ENCODE results near the gene PCSK5.
"Not testable (repeated sequence)": the region's sequence is repeated elsewhere in the genome, so short reads cannot be mapped to it uniquely, and the experiment has no call there.

Gene PCSK5

GRCh38 chr9:76022317-76022716, 131.8 kb downstream of the PCSK5 start:
- DNase-seq, result no peak

- no peak for DNase-seq
Measured at GRCh38 chr9:76023715-76024195, 133.3 kb downstream of the PCSK5 start.

- DNase-seq, result no peak
Measured at GRCh38 chr9:76025286-76025685, 134.8 kb downstream of the PCSK5 start.

- DNase-seq, result no peak
Measured at GRCh38 chr9:76026796-76027195, 136.3 kb downstream of the PCSK5 start.

GRCh38 chr9:76027416-76027815, 136.9 kb downstream of the PCSK5 start:
- DNase-seq, result no peak

DNA sequence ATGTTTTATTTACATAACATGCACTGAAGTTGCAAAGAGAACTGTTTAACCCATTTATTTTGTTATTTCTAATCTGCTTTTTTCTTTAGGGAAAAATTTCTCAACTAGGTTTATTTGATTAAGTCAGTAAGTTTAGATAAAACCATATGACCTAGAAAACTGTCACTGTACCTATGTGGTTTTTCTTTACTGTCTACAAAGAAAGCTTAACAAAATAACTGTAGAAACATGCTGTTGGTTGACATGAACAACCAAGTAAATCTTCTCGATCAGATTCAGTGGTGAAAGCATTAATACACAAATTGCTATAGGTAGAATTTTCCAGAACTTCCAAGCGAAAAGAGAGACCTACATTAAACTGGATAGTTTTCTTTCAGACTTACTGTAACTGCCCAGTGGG, 137.4 kb downstream of the PCSK5 start:
- no peak for DNase-seq

DNA sequence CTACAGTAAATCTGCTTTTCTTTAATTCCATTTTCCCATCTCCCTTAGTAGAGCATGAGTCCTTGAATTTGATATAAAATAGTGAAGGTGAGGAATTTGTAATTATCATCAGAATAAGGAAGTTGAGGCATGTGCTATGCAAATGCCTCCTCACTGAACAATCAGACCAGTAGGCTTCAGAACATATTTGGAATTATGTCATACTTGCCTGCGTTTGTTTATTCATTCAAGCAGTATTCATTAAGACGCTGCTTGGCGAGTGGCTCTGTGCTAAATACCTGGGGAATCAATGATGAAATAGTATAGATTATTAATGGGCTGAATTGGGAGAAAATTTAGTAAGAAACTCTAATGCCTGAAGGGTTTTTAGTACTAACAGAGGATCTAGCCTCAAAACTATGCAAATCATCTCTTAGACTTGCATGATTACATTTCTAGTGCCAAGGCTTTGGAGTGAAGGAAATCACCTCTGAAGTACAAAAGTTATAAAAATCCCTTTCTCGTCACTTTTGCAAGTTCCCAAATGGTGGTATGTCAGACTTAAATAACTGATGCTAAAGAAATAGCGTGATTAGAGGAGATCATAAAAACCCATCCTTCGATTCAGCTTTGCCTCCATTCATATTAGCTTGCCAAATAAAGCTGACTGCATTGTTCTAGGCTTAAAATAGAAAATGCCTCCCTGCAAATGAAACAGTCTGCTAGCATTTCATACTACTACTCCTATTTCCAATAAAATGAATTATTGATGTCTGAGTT, 141.7 kb downstream of the PCSK5 start:
- DNase-seq, result no peak

DNA sequence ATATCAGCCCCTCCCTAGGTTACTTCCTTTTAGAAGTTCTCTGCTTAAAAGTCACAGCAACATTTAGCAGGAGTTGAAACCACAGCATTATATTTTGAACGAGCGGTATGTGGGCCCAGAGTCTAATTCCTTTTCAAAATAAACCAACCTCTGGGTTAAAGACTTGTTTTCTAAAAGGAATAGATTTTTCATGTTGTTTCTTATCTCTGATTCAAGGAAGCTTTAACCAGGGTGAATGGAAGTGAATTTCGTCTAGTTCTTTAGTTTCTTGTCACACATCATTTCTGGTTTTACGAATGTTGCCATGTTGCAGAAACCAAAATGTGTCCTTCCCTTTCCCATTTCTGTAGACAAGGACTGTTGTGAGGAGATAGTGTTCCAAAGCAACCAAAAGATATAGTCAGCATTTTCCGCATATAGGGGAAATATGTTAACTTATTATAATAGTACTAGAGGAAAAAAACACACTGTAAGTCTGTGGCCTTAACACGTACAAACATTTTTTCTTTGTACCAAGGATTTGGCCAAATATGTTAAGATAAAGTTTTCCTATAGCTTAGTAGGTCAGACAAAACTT, 142.4 kb downstream of the PCSK5 start:
- DNase-seq, result no peak

- no peak for DNase-seq
Measured at GRCh38 chr9:76034049-76034448, 143.6 kb downstream of the PCSK5 start.

DNA sequence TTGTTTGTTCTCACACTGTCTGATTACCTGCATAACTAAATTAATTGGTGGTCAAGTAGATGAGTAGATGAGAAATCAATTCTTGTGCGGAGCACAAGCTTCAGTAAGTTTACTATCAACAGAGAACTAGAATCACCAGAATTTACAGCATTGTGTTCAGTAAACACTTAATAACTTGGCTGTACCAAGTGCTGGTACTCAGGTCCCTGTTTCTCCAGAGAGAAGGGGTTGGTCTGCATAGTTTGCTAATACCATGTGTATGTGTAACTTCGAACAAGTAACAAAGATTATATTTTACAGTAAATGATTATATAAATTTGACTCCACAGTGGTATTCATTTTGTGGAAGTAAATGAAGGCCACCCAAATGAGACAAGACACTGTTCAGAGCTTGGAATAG, 146.3 kb downstream of the PCSK5 start:
- DNase-seq, result no peak

DNA sequence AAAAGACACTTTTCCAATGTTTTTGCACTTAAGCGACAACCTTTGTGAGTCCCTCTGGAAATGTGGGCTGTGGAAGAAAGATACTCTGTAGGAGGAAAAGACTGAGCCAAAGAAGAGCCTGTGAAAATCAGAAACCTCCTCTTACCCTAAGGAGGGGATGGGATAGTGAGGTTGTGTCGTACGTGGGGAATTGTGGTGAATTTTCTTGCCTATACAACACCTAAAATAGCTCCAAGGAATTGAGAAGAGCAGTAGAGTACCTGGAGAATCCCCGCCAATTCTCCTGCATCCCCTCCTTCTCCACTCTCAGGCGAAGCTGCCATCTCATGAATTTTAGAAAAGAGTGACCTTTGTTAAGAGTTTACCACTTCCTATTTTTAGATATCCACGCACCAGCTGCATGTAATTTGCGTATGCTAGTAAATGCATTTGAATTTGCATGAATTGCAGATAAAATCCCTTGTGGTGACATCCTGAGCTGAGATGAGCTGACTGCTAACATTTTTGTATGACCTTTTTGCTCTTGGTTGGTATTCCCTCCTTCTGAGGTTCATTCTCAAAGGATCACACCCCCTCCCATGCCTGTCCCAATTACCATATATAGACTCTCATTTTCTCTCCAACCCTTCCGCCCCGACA, 147.2 kb downstream of the PCSK5 start:
- no peak for DNase-seq

- DNase-seq, result no peak
Measured at GRCh38 chr9:76038431-76038830, 148.0 kb downstream of the PCSK5 start.

DNA sequence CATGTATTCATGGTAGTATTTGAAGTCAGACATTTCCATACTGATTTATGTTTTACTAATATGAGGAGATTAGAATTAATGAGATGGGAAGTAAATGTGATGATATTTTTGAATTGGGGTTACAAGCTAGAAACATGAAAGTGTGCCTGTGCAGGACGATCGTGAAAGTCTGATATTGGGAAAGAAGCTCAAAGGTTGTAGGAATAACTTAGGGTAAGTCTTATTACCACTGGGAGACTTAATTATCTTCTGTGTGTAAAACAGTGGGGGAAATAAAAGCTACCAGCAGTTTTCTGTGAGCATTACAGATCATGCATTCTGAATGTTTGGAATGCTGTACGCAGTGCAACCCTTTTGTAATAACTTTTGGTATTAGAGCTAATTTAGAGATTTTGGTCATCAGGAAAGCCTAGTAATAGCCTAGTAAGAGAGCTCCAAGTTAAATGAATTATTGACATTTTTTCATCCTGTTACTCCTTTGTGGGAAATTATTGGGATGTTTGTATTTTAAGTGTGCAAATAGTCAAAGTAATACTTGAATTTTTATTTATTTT, 153.9 kb downstream of the PCSK5 start:
- DNase-seq, result no peak

GRCh38 chr9:76045221-76045620, 154.7 kb downstream of the PCSK5 start:
- DNase-seq, result no peak

DNA sequence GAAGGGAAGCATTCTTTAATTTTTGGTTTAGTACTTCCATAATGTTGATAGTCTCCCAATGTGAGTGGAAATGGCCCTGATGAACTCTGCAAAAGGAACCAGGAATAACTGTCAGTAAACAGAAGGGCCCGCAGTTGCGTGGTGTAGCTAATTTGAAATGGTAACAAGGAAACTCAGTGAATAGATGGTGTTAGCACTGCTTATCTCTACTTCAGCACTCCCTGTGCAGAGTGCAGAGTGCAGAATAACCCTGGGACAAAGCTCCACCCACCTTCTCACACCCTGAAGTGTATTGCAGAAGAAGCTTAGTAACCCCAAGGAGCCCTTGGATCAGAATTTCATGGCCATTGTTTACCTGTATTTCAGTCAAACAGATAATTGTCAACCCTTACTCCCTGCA, 158.9 kb downstream of the PCSK5 start:
- no peak for DNase-seq

DNA sequence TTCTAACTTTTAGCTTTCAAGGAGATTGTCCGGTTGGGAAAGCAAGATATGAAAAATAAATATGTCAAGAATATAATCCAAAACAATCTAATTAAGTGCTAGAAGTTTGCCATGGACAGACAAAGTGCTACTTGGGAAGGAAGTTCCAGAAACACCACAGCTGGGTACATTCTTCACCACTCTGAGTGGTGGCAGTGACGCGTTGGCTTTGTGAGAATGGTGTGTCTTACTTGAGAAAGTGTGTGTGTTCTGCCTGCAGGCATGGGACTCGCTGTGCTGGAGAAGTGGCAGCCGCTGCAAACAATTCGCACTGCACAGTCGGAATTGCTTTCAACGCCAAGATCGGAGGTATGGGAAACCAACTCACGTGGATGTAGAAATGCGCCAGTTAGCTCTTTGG, 177.2 kb downstream of the PCSK5 start:
- DNase-seq, result no peak

DNA sequence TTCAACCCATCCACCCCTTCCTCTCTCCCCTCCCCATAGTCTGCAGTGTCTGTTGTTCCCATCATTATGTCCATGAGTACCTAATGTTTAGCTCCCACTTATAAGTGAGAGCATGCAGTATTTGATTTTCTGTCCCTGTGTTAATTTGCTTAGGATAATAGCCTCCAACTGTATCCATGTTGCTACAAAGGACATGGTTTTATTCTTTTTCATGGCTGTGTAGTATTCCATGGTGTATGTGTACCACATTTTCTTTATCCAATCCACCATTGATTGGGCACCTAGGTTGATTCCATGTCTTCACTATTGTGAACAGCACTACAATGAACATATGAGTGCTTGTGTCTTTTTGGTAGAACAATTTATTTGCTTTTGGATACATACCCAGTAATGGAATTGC, 187.1 kb downstream of the PCSK5 start:
- DNase-seq, result no peak

- not testable (repeated sequence) for DNase-seq
Measured at GRCh38 chr9:76081281-76081680, 190.8 kb downstream of the PCSK5 start.

DNA sequence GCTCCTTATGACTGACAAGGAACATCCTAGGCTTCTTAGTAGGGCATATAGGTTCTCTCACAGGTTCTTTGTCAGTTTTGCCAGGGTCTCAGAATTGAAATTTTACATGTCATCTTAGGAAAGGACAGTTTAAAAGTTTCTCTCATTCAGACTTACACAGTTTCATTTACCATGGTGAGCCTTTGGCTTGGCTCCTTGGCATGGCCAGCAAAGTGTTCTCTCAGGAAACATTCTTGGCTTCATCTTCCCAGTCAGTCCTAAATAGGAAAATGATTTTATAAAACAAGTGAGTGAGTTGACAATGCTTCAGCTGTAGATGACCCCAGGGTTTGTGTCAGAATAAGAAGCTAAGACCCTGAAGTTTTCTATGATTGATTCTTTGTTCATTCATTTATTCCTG, 191.6 kb downstream of the PCSK5 start:
- no peak for DNase-seq

DNA sequence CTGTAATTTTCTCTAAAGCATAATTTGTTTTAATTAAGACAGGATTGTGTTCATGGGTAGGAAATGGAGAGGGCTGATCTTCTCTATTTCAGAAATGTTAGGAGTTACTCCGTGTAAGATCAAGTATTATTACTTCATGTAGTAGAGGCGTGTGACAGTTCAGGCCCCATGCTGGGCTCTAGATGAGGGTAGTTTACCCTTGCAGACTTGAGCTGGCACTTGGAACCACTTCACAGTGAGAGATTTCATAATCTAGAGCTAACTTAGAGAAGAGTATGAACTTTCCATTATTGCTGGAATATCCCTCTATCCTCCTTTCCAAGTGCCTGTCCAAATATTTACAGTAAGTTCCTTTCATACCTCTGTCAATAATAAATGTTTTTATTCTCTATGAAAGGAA, 195.1 kb downstream of the PCSK5 start:
- DNase-seq, result no peak

DNA sequence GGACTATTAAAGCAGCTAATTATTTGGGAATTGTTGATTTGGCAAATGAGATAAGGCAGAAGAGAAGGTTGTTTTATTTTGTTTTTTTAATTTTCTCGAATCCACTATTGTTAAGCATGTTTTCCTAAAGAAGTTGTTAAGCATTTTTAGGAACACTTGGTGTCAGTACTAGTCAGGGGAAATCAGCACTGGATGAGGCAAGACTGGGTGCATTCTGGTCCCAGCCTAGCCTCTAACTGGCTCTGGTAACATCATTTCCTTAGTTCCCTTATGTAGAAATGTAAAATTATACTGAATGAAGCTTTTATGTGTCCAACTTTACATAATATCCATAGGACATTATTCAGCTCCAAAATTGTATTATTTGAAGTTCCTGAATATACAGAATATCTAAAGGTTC, 196.1 kb downstream of the PCSK5 start:
- DNase-seq, result no peak

GRCh38 chr9:76087976-76088375, 197.5 kb downstream of the PCSK5 start:
- no peak for DNase-seq

- no peak for DNase-seq
Measured at GRCh38 chr9:76090330-76090729, 199.9 kb downstream of the PCSK5 start.

GRCh38 chr9:76090909-76091308, 200.4 kb downstream of the PCSK5 start:
- DNase-seq, result no peak
